GM13976 (cell line): ENCODE data around the gene SPATA16.
A peak's percentile ranks its signal among the peaks of the same experiment; 100 is the strongest.

Experiments
- DNase-seq: peaks from one replicate; pipeline ENCODE4 v3.0.0; 2012; ENCODE audit warnings: low spot score
- CTCF ChIP-seq: IDR thresholded peaks from 2 replicates; pipeline ENCODE4 v1.5.1; 2012; ENCODE audit warnings: borderline replicate concordance, mild to moderate bottlenecking; ENCODE audit not compliant: insufficient read depth; ENCODE audit errors: extremely low read depth, missing control alignments, control extremely low read depth
- in situ Hi-C: fragments of 300-500 bp; cut with MboI; formaldehyde crosslinking; loops from one replicate; pipeline ENCODE4 v1.12.0; 2022; ENCODE audit warnings: low sequenced_read_pairs, mixed read lengths, inconsistent platforms; ENCODE audit not compliant: unreplicated experiment

Gene SPATA16

DNA sequence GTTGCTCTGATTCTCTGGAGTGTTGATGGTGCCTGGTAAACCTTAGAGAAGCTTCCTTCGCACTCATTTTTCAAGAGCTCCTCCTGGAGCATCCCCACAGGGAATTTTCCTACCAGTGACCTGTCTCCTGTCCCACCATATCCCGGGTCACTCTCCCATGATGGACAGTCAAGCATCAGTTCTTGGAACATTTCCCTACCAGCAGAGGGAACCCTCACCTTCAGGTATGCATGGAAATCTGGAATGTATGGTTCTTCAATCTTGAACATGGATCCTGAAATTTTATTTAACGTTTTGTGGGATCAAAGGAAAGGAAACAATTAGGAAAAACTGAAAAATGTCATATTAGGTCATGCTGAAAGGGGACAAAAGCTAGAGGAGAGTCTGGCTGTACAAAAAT lies 153.8 kb downstream of the SPATA16 start:
- TF ChIP-seq CTCF: peak; percentile 4
- in situ Hi-C loops: no loop called here
- no peak for DNase-seq

- in situ Hi-C loops: no loop called here
- DNase-seq: no peak
- no peak for TF ChIP-seq CTCF
Observed at GRCh38 chr3:172984914-172985313, 156.1 kb downstream of the SPATA16 start.

- in situ Hi-C loops: no loop called here
- no peak for DNase-seq
- TF ChIP-seq CTCF: no peak
Observed at GRCh38 chr3:172982736-172983364, 158.2 kb downstream of the SPATA16 start.

DNA sequence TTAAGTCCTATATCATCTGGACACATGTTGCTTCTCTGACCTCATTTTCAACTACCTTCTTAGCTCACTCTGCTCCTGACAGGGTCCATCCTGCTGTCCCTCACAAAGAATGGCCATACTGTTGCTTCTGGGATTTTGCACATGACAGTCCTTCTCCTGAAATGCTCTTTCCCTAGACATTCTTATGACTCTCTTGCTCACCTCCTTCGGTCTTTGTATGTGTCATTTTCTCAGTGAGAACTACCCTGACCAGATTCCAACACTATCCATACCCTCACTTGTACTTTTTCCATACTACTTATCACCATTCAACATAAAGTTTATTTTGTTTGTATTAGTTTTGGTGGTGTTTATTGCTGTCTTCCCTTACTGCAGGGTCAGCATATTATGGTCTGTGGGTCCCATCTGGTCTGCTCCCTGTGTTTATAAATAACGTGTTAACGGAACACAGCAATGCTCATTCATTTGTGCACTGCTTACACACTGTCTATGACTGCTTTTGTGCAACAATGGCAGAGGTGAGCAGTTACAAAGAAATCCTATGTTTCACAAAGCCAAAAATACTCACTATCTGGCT lies 159.5 kb downstream of the SPATA16 start:
- in situ Hi-C loops: no loop called here

DNA sequence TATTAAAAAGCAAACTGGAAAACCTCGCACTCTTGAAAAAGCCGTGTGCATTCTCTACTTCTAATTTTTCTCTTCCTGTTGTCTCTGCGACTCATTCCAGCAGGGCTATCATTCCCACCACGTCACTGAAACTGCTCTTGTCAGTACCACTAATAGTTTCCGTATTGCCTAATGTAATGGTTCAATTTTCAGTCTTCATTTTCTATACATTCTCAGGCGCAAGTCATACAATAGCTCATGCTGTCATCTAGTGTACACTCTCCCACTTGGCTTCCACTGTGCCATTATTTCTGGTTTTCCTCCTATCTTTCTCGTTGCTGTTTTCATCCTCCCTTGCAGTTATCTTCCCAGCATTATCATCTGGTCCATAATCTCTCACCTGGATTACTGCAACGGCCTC lies 160.2 kb downstream of the SPATA16 start:
- no peak for TF ChIP-seq CTCF
- in situ Hi-C loops: no loop called here
- no peak for DNase-seq

More for the DNA sequence above, 159.5 kb downstream of the SPATA16 start:
- no peak for TF ChIP-seq CTCF
- no peak for DNase-seq

DNA sequence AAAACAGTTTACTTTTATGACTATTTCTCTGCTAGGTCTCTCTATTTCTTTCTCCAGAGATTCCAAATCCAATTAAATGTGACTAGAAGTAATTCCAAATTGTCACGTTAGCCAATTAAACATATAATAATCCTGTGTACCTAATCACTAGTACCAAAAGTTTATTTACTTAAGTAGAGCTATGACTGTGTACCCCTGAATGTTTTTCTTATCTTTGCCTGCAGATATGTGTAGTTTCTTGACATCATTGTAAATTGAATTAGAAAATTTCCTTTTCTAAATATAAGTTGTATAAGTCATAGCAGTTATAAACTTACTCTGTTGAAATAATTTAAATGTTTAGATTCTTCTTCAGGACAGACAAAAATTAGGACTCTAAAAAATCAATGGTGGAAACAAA lies 163.3 kb downstream of the SPATA16 start:
- no peak for DNase-seq
- TF ChIP-seq CTCF: no peak
- in situ Hi-C loops: no loop called here
